GM18870 (cell line): ENCODE results near the gene WDR18.

Experiments
- ATAC-seq: cut with Tn5 transposase; IDR thresholded peaks from one replicate; pipeline ENCODE4 v1.9.1; 2021; ENCODE audit warnings: moderate library complexity; ENCODE audit not compliant: unreplicated experiment

The WDR18 gene

GRCh38 chr19:964761-965694 is 19.1 kb upstream of the WDR18 start:
- no peak for ATAC-seq

GRCh38 chr19:966485-967088 is 17.6 kb upstream of the WDR18 start:
- ATAC-seq, result no peak

- ATAC-seq, result no peak
These were observed 13.4 kb upstream of the WDR18 start for GRCh38 chr19:970695-971094.

GRCh38 chr19:971795-972194 is 12.3 kb upstream of the WDR18 start:
- ATAC-seq, result no peak

- ATAC-seq, result no peak
These were observed 11.9 kb upstream of the WDR18 start for GRCh38 chr19:972281-972680.

- no peak for ATAC-seq
These were observed 10.2 kb upstream of the WDR18 start for GRCh38 chr19:973726-974563.

- no peak for ATAC-seq
These were observed 9.4 kb upstream of the WDR18 start for GRCh38 chr19:974564-975257.

- no peak for ATAC-seq
These were observed 7.7 kb upstream of the WDR18 start for GRCh38 chr19:976476-976875.

- ATAC-seq, result no peak
These were observed 7.1 kb upstream of the WDR18 start for GRCh38 chr19:977058-977464.

- no peak for ATAC-seq
These were observed 4.8 kb upstream of the WDR18 start for GRCh38 chr19:979318-979741.

- ATAC-seq, result no peak
These were observed 3.8 kb upstream of the WDR18 start for GRCh38 chr19:980133-980998.

- no peak for ATAC-seq
These were observed 1.5 kb upstream of the WDR18 start for GRCh38 chr19:982567-983170.

GRCh38 chr19:986083-986482 is 1.9 kb downstream of the WDR18 start:
- no peak for ATAC-seq

- ATAC-seq, result no peak
These were observed 3.9 kb downstream of the WDR18 start for GRCh38 chr19:988081-988480.

- no peak for ATAC-seq
These were observed 4.4 kb downstream of the WDR18 start for GRCh38 chr19:988510-988909.

GRCh38 chr19:989381-990081 is 5.4 kb downstream of the WDR18 start:
- no peak for ATAC-seq

GRCh38 chr19:990119-990571 is 6.0 kb downstream of the WDR18 start:
- ATAC-seq, result no peak

GRCh38 chr19:990746-991145 is 6.6 kb downstream of the WDR18 start:
- no peak for ATAC-seq
